ENCODE results near the gene C2. TPM values are rescaled to one million over a fixed set of nuclear protein-coding genes. Genes with fewer than 3 reads are reported as not detected.

The C2 gene
- 2.2 and 3.6 TPM in 2 replicates for total RNA-seq (ENCODE audit: low replicate concordance)
- long read RNA-seq, partial matches to known transcripts = 1 of 9 reads
- long read RNA-seq, other reads (novel, unspliced or antisense) = 5 of 9 reads

GRCh38 chr6:31927242-31927862 lies at the start of gene C2:
Gene C2 (plus strand): TSS chr6:31927717. CDS start chr6:31927753, 36 bp downstream.
- no peak within 1 kb of the TSS for H3K27ac Mint-ChIP-seq
- H3K36me3 Mint-ChIP-seq = no peaks in the 10 kb centered on the region
- DNase-seq (ENCODE audit: extremely low spot score, unreplicated experiment) = no peak
- TF ChIP-seq CTCF (conservative IDR thresholded peaks at IDR 0.05) = no peak
- no peaks in the 10 kb centered on the region for H3K9me3 Mint-ChIP-seq
- no peaks in the 10 kb centered on the region for H3K4me1 Mint-ChIP-seq (ENCODE audit: unreplicated experiment)
- H3K4me3 Mint-ChIP-seq = no peak within 1 kb of the TSS
- peaks cover 5% of the 10 kb centered on the region for H3K27me3 Mint-ChIP-seq

- TF ChIP-seq CTCF (conservative IDR thresholded peaks at IDR 0.05) = no peak
- Mint-ChIP-seq H3K27me3 (no peaks in the 10 kb centered on the region), H3K4me3 (no peak overlapping the region), H3K9me3 (no peaks in the 10 kb centered on the region), H3K36me3 (peaks cover 9% of the 10 kb centered on the region), H3K4me1 (ENCODE audit: unreplicated experiment) (no peaks in the 10 kb centered on the region), H3K27ac (peak overlapping the region; percentile 21)
- DNase-seq (ENCODE audit: extremely low spot score, unreplicated experiment) = no peak
Measured at GRCh38 chr6:31878222-31878621, 49.3 kb upstream of the C2 start.

GRCh38 chr6:31878726-31879125 lies 48.8 kb upstream of the C2 start, which contains the start of gene SLC44A4:
Gene SLC44A4 (minus strand): TSS chr6:31878997. CDS start chr6:31878980, 17 bp downstream.
- H3K27me3 Mint-ChIP-seq = no peaks in the 10 kb centered on the region
- no peaks in the 10 kb centered on the region for H3K4me1 Mint-ChIP-seq (ENCODE audit: unreplicated experiment)
- TF ChIP-seq CTCF (conservative IDR thresholded peaks at IDR 0.05) = no peak
- H3K9me3 Mint-ChIP-seq = no peaks in the 10 kb centered on the region
- H3K36me3 Mint-ChIP-seq = peaks cover 9% of the 10 kb centered on the region
- DNase-seq (ENCODE audit: extremely low spot score, unreplicated experiment) = no peak
- peak within 1 kb of the TSS; percentile 56 for H3K27ac Mint-ChIP-seq
- H3K4me3 Mint-ChIP-seq = no peak within 1 kb of the TSS

GRCh38 chr6:31879143-31879542 lies 48.4 kb upstream of the C2 start:
- H3K4me1 Mint-ChIP-seq (ENCODE audit: unreplicated experiment) = no peaks in the 10 kb centered on the region
- H3K27me3 Mint-ChIP-seq = no peaks in the 10 kb centered on the region
- H3K36me3 Mint-ChIP-seq = peaks cover 9% of the 10 kb centered on the region
- peak overlapping the region; percentile 56 for H3K27ac Mint-ChIP-seq
- no peak for DNase-seq (ENCODE audit: extremely low spot score, unreplicated experiment)
- H3K9me3 Mint-ChIP-seq = no peaks in the 10 kb centered on the region
- TF ChIP-seq CTCF (conservative IDR thresholded peaks at IDR 0.05) = no peak
- no peak overlapping the region for H3K4me3 Mint-ChIP-seq

GRCh38 chr6:31879901-31880300 lies 47.6 kb upstream of the C2 start:
- no peak overlapping the region for H3K4me3 Mint-ChIP-seq
- H3K36me3 Mint-ChIP-seq = peaks cover 9% of the 10 kb centered on the region
- H3K27ac Mint-ChIP-seq = no peak overlapping the region
- no peaks in the 10 kb centered on the region for H3K4me1 Mint-ChIP-seq (ENCODE audit: unreplicated experiment)
- no peaks in the 10 kb centered on the region for H3K27me3 Mint-ChIP-seq
- TF ChIP-seq CTCF (conservative IDR thresholded peaks at IDR 0.05) = no peak
- DNase-seq (ENCODE audit: extremely low spot score, unreplicated experiment) = no peak
- H3K9me3 Mint-ChIP-seq = no peaks in the 10 kb centered on the region
